Heart left ventricle (tissue), 13 donors: ENCODE measurements around the gene A3GALT2.

ENCODE experiments used
- POLR2A ChIP-seq, 2 donors: fragments of 450-650 bp; IDR thresholded peaks; one replicate each; pipeline ENCODE4 v1.6.1; 2017; ENCODE audit warnings: antibody characterized with exemption in 2 of 2, mild to moderate bottlenecking in 2 of 2, moderate library complexity in 2 of 2
- TF ChIP-seq, protein P1 (sequence below), 12 donors: fragments of 200-600 bp; sonication (generic) in 4 of 12; IDR thresholded peaks; one replicate each; pipeline versions ENCODE4 v1.5.0 to v1.8.0; 2018 to 2022; ENCODE audit warnings: antibody characterized with exemption in 12 of 12, mild to moderate bottlenecking in 5 of 12
- donor health status: ischemic (EF 13 %, LVEDD 7.1; RV severe dilation, severe dysfunction).
- donor health status: DM: no; HTN: yes; CAD: no.
- donor health status: DM: no; HTN: no; CAD: no.
- donor health status: ischemic (EF 25% LVEDD 6.9; RV normal size, moderate dysfunction).
- donor health status: ischemic (EF 25% LVEDD 5.7; RV mildly dilated, moderate dysfunction).
- donor health status: ischemic (EF 35%, LVEDD 5.7; RV mildly dilated, moderate dysfunction).
- donor health status: nonischemic (EF 11% LVEDD 7.7; RV severe dilation, severe dysfunction).
- donor health status: DM: yes; HTN: yes; CAD: no.
- donor health status: PGD.
- donor health status: ischemic (EF 29% LVEDD 5.4; RV normal size, mild dysfunction).
- donor health status: nonischemic (EF 23%, LVEDD 6.1; RV moderate dilation, normal function).

DNA sequence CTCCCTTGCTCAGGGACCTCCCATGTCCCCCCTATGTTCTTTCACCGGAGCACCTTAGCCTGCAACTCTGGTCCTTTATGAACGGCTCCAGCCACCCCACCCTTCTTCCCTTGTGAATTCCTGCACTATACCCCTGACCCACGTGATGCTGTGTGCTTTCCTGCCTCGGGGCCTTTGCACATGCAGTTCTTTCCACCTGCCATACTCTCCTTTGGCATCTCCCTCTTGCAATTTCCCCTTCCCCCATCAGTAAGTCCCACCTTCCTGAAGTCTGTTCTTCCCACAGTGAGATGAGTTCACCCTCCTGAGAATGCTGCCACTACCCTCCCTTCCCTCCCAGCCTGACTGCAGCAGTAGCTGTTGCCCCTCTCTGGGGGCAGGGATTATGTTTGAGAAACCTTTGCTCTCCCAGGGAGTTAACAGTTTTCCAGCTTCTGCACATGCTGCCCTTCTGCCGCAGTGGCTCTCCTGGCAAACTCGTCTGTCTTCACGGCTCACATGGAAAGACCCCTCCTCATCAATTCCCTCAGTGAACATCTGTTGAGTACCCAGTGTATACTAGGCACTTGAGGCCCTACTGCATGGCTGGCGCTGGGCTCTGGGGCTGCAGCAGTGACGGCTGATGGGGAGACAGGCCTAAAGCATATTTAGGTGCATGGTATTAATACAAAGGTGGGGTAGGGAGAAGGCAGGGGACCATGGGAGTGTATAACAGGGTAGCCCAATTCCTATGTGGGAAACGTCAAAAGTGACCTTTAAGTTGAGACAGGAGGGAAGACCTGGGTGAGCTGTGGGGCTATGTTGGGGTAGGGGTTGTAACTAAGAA lies 54.9 kb downstream of the A3GALT2 start:
- TF ChIP-seq, protein P1, sequence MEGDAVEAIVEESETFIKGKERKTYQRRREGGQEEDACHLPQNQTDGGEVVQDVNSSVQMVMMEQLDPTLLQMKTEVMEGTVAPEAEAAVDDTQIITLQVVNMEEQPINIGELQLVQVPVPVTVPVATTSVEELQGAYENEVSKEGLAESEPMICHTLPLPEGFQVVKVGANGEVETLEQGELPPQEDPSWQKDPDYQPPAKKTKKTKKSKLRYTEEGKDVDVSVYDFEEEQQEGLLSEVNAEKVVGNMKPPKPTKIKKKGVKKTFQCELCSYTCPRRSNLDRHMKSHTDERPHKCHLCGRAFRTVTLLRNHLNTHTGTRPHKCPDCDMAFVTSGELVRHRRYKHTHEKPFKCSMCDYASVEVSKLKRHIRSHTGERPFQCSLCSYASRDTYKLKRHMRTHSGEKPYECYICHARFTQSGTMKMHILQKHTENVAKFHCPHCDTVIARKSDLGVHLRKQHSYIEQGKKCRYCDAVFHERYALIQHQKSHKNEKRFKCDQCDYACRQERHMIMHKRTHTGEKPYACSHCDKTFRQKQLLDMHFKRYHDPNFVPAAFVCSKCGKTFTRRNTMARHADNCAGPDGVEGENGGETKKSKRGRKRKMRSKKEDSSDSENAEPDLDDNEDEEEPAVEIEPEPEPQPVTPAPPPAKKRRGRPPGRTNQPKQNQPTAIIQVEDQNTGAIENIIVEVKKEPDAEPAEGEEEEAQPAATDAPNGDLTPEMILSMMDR (IDR thresholded peaks at IDR 0.05): no peak
- no peak for TF ChIP-seq POLR2A (IDR thresholded peaks at IDR 0.05)
